Neuronal stem cell (in vitro differentiated cells): ENCODE results near the gene TTBK1.

Experiments used
- DNase-seq: peaks from one replicate; pipeline ENCODE4 v3.0.0-alpha.2; 2013; ENCODE audit warnings: low spot score
- H2AFZ ChIP-seq: one replicate; pipeline ENCODE4 v1.6.1; 2013; ENCODE audit warnings: mild to moderate bottlenecking, low read length, inconsistent platforms
- H2AK5ac ChIP-seq: 2 replicates; pipeline ENCODE4 v1.6.1; 2013; ENCODE audit warnings: low read depth, mild to moderate bottlenecking, inconsistent platforms, low read length, moderate library complexity, mixed read lengths
- H2BK120ac ChIP-seq: 2 replicates; pipeline ENCODE4 v1.6.1; 2013; ENCODE audit warnings: low read depth, mild to moderate bottlenecking, inconsistent platforms, low read length, moderate library complexity, mixed read lengths
- H2BK12ac ChIP-seq: one replicate; pipeline ENCODE4 v1.6.1; 2013; ENCODE audit warnings: low read length, inconsistent platforms
- H2BK15ac ChIP-seq: 2 replicates; pipeline ENCODE4 v1.6.1; 2013; ENCODE audit warnings: mild to moderate bottlenecking, low read length, inconsistent platforms, mixed read lengths
- H2BK5ac ChIP-seq: one replicate; pipeline ENCODE4 v1.6.1; 2013; ENCODE audit warnings: inconsistent platforms, mild to moderate bottlenecking, low read length, moderate library complexity
- H3K14ac ChIP-seq: one replicate; pipeline ENCODE4 v1.6.1; 2013; ENCODE audit warnings: low read length, inconsistent platforms
- H3K18ac ChIP-seq: 2 replicates; pipeline ENCODE4 v1.6.1; 2013; ENCODE audit warnings: low read length, inconsistent platforms
- H3K23ac ChIP-seq: 2 replicates; pipeline ENCODE4 v1.6.1; 2013; ENCODE audit warnings: low read depth, mild to moderate bottlenecking, mixed read lengths, low read length, inconsistent platforms; ENCODE audit not compliant: poor library complexity
- H3K27ac ChIP-seq: replicated peaks from 3 replicates; pipeline ENCODE4 v1.5.1; 2013; ENCODE audit warnings: low read length, inconsistent platforms
- H3K27me3 ChIP-seq, 3 experiments: 2 replicates each; pipeline ENCODE4 v1.6.1; 2013; ENCODE audit warnings: low read length in 3 of 3, mild to moderate bottlenecking in 2 of 3, inconsistent platforms in 1 of 3, low read depth in 1 of 3, mixed read lengths in 1 of 3, moderate library complexity in 1 of 3; ENCODE audit not compliant: control insufficient read depth in 3 of 3, insufficient read depth in 3 of 3
- H3K36me3 ChIP-seq, 2 donors: replicated peaks in 1 of 2; 2 replicates each; pipeline ENCODE4 v1.6.1; 2013; ENCODE audit warnings: low read length in 2 of 2; ENCODE audit not compliant: control insufficient read depth in 2 of 2, insufficient read depth in 2 of 2
- H3K4ac ChIP-seq: 2 replicates; pipeline ENCODE4 v1.6.1; 2013; ENCODE audit warnings: inconsistent platforms, mild to moderate bottlenecking, low read length, moderate library complexity
- H3K4me1 ChIP-seq, 2 donors: 1 replicate in 1 of 2; 2 replicates in 1 of 2; pipeline ENCODE4 v1.6.1; 2013; ENCODE audit warnings: low read length in 2 of 2, low read depth in 1 of 2; ENCODE audit not compliant: control insufficient read depth in 2 of 2, insufficient read depth in 1 of 2
- H3K4me2 ChIP-seq: one replicate; pipeline ENCODE4 v1.6.1; 2013; ENCODE audit warnings: mild to moderate bottlenecking, low read length, inconsistent platforms; ENCODE audit not compliant: insufficient read depth, poor library complexity, severe bottlenecking
- H3K4me3 ChIP-seq, 2 donors: 2 replicates each; pipeline ENCODE4 v1.5.1; 2013; ENCODE audit warnings: low read length in 2 of 2, mild to moderate bottlenecking in 2 of 2, inconsistent platforms in 1 of 2, moderate library complexity in 1 of 2
- H3K79me1 ChIP-seq: one replicate; pipeline ENCODE4 v1.6.1; 2013; ENCODE audit warnings: low read depth, mild to moderate bottlenecking, inconsistent platforms, low read length, moderate library complexity
- H3K9ac ChIP-seq: one replicate; pipeline ENCODE4 v1.6.1; 2013; ENCODE audit warnings: mild to moderate bottlenecking, low read depth, low read length, inconsistent platforms; ENCODE audit not compliant: poor library complexity
- H3K9me3 ChIP-seq, 2 donors: replicated peaks in 1 of 2; 2 replicates each; pipeline versions ENCODE3 to v1.6.1; 2013; ENCODE audit warnings: low read length in 2 of 2, mild to moderate bottlenecking in 2 of 2, inconsistent platforms in 1 of 2, low read depth in 1 of 2, mixed read lengths in 1 of 2, moderate library complexity in 1 of 2; ENCODE audit not compliant: control insufficient read depth in 2 of 2, insufficient read depth in 1 of 2
- H4K8ac ChIP-seq: one replicate; pipeline ENCODE4 v1.6.1; 2013; ENCODE audit warnings: low read depth, mild to moderate bottlenecking, inconsistent platforms, low read length, moderate library complexity
- H4K91ac ChIP-seq: one replicate; pipeline ENCODE4 v1.6.1; 2013; ENCODE audit warnings: low read length, low read depth, mild to moderate bottlenecking, inconsistent platforms; ENCODE audit not compliant: poor library complexity
- WGBS, 2 donors: extraction: QIAGEN DNeasy Blood & Tissue Kit; methylation state at CpG; one replicate each; pipeline ENCODE4 v1.1.7; 2013; ENCODE audit warnings: missing lambda C conversion rate in 2 of 2, mixed read lengths in 1 of 2; ENCODE audit not compliant: insufficient read length in 2 of 2, insufficient replicate concordance in 1 of 2; ENCODE audit errors: extremely low coverage in 2 of 2; 5-methylcytosine and 5-hydroxymethylcytosine counted together

TTBK1 gene

DNA sequence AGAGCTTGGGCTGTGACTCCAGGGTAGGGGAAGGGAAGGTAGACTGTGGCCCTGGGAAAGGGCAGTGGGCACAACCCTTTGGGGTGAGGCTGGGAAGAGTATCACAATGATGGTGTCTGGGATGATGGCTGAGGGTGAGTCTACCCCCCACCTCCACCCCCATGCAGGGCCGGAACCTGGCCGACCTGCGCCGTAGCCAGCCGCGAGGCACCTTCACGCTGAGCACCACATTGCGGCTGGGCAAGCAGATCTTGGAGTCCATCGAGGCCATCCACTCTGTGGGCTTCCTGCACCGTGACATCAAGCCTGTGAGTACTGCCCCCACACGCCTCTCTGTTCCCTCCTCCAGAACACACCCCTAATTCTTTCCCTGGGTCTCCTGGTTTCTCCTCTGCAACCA lies 10.1 kb downstream of the TTBK1 start:
- H3K36me3 ChIP-seq = peaks cover 2 to 13% of the 10 kb centered on the region in 2 donors
- peaks cover 2 to 11% of the 10 kb centered on the region in 2 donors for H3K4me1 ChIP-seq
- no peaks in the 10 kb centered on the region for H3K27me3 ChIP-seq
- no peak overlapping the region for H3K9ac ChIP-seq
- no peak overlapping the region for H3K4ac ChIP-seq
- H3K23ac ChIP-seq = peak overlapping the region; percentile 11
- H3K27ac ChIP-seq = no peak overlapping the region
- peak overlapping the region in 1 of 2 donors; percentile 7 for H3K4me3 ChIP-seq
- H3K18ac ChIP-seq = no peak overlapping the region
- no peak overlapping the region for H2AFZ ChIP-seq
- no peak overlapping the region for H4K91ac ChIP-seq
- no peaks in the 10 kb centered on the region for H3K79me1 ChIP-seq
- H2BK15ac ChIP-seq = no peak overlapping the region
- no peak overlapping the region for H2AK5ac ChIP-seq
- H3K4me2 ChIP-seq = no peak overlapping the region
- no peak overlapping the region for H2BK12ac ChIP-seq
- no peak for DNase-seq
- no peaks in the 10 kb centered on the region for H3K9me3 ChIP-seq
- no peak overlapping the region for H2BK120ac ChIP-seq
- no peak overlapping the region for H3K14ac ChIP-seq
- H4K8ac ChIP-seq = no peak overlapping the region
- no CpG with 5 or more reads among the region's 11 CpGs for WGBS, 2 donors
- H2BK5ac ChIP-seq = no peak overlapping the region

- H3K23ac ChIP-seq = peak overlapping the region; percentile 25
- no peak overlapping the region for H2BK12ac ChIP-seq
- DNase-seq = no peak
- no peak overlapping the region for H3K27ac ChIP-seq
- H3K4ac ChIP-seq = no peak overlapping the region
- no peak overlapping the region for H2BK15ac ChIP-seq
- no peaks in the 10 kb centered on the region for H3K79me1 ChIP-seq
- no peak overlapping the region for H3K14ac ChIP-seq
- H3K4me1 ChIP-seq = peaks cover 2 to 11% of the 10 kb centered on the region in 2 donors
- no peaks in the 10 kb centered on the region for H3K27me3 ChIP-seq
- no peak overlapping the region for H2BK120ac ChIP-seq
- no CpG with 5 or more reads among the region's 15 CpGs for WGBS, 2 donors
- H3K4me3 ChIP-seq = no peak overlapping the region
- no peak overlapping the region for H4K8ac ChIP-seq
- no peak overlapping the region for H2AFZ ChIP-seq
- no peak overlapping the region for H4K91ac ChIP-seq
- H3K9me3 ChIP-seq = no peaks in the 10 kb centered on the region
- no peak overlapping the region for H2BK5ac ChIP-seq
- no peak overlapping the region for H3K4me2 ChIP-seq
- no peak overlapping the region for H3K9ac ChIP-seq
- peak overlapping the region; percentile 23 for H2AK5ac ChIP-seq
- H3K36me3 ChIP-seq = peaks cover 4 to 13% of the 10 kb centered on the region in 2 donors
- no peak overlapping the region for H3K18ac ChIP-seq
Observed at GRCh38 chr6:43254138-43254817, 11.0 kb downstream of the TTBK1 start.

GRCh38 chr6:43254846-43255245 lies 11.6 kb downstream of the TTBK1 start:
- Histone ChIP-seq H3K79me1 (no peaks in the 10 kb centered on the region), H2AFZ (no peak overlapping the region), H3K27me3 (no peaks in the 10 kb centered on the region), H3K4me2 (no peak overlapping the region), H4K8ac (no peak overlapping the region), H3K14ac (no peak overlapping the region), H2BK120ac (no peak overlapping the region), H2AK5ac (peak overlapping the region; percentile 23), H4K91ac (no peak overlapping the region), H2BK15ac (no peak overlapping the region), H3K9ac (no peak overlapping the region), H3K9me3 (no peaks in the 10 kb centered on the region), H3K4me3 (no peak overlapping the region), H3K18ac (no peak overlapping the region), H2BK12ac (no peak overlapping the region), H3K36me3 (peaks cover 4 to 13% of the 10 kb centered on the region in 2 donors), H3K4me1 (peaks cover 2 to 11% of the 10 kb centered on the region in 2 donors), H3K27ac (no peak overlapping the region), H2BK5ac (no peak overlapping the region), H3K23ac (peak overlapping the region; percentile 25), H3K4ac (no peak overlapping the region)
- WGBS, 2 donors = no CpG with 5 or more reads among the region's 11 CpGs
- DNase-seq = no peak

DNA sequence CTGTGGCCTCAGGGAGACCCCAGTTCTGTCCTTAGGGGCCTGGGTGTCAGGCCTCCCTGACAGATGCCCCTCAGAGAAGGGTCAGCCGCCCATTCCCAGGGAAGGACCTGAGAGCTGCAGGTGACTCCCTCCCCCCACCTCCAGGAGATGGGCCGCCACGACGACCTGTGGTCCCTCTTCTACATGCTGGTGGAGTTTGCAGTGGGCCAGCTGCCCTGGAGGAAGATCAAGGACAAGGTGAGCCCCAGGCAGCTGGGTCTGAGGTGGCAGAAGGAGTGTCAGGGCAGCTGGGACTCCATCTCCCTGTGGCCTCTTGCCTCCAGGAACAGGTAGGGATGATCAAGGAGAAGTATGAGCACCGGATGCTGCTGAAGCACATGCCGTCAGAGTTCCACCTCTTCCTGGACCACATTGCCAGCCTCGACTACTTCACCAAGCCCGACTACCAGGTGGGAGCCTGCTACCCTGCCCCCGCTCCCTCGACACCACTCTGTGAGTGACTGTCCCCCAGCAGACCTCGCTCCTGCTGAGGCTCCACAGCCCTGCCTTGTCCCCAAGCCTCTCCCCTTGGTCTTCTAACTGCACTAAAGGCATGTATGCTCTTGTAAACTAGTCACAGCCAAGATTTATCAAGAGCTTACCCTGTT lies 12.2 kb downstream of the TTBK1 start:
- Histone ChIP-seq H2AFZ (no peak overlapping the region), H3K27ac (no peak overlapping the region)

More for the DNA sequence above, 12.2 kb downstream of the TTBK1 start:
- Histone ChIP-seq H3K9me3 (no peaks in the 10 kb centered on the region), H4K91ac (no peak overlapping the region), H3K36me3 (peaks cover 4 to 13% of the 10 kb centered on the region in 2 donors), H3K9ac (peak overlapping the region; percentile 54), H3K27me3 (no peaks in the 10 kb centered on the region), H3K79me1 (no peaks in the 10 kb centered on the region), H3K4me2 (no peak overlapping the region), H4K8ac (no peak overlapping the region), H2BK5ac (no peak overlapping the region), H2BK15ac (no peak overlapping the region), H2BK12ac (no peak overlapping the region), H3K23ac (no peak overlapping the region), H3K4me3 (peak overlapping the region in 1 of 2 donors; percentile 18), H3K14ac (no peak overlapping the region), H2BK120ac (no peak overlapping the region), H2AK5ac (peak overlapping the region; percentile 11), H3K18ac (no peak overlapping the region), H3K4me1 (peaks cover 2 to 11% of the 10 kb centered on the region in 2 donors), H3K4ac (no peak overlapping the region)
- no peak for DNase-seq
- no CpG with 5 or more reads among the region's 11 CpGs for WGBS, 2 donors
